Effector CD8-positive, alpha-beta T cell (primary cell): ENCODE results near the gene ZNF547.
A peak's percentile ranks its signal among the peaks of the same experiment; 100 is the strongest.
"Not testable (repeated sequence)": the region's sequence is repeated elsewhere in the genome, so short reads cannot be mapped to it uniquely, and the experiment has no call there.

Experiments used
- DNase-seq: peaks from one replicate; lab custom pipeline; 2025; lab: John Stamatoyannopoulos, UW

Gene ZNF547

DNA sequence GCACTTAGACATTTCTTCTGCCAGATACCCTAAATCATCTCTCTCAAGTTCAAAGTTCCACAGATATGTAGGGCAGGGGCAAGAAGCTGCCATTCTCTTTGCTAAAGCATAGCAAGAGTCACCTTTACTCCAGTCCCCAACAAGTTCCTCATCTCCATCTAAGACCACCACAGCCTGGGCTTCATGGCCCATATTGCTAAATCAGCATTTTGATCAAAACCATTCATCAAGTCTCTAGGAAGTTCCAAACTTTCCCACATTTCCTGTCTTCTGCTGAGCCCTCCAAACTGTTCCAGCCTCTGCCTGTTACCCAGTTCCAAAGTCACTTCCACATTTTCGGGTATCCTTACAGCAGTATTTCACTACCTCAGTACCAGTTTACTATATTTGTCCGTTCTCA is 11.3 kb downstream of the ZNF547 start:
- not testable (repeated sequence) for DNase-seq

DNA sequence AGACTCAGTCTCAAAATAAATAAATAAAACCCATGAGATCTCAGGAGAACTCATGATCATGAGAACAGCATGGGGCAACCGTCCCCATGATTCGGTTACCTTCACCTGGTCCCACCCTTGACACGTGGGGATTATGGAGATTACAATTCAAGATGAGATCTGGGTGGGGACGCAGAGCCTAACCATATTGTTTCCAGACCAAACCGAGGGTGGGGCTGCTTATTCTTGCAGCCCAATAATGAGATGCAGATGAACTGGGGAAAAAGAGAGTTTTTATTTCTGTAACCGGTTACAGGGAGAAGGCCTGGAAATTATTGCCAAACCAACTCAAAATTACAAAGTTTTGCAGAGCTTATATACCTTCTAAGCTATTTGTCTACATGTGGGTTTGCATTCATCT is 12.8 kb downstream of the ZNF547 start:
- DNase-seq: no peak

- no peak for DNase-seq
These were observed 14.3 kb downstream of the ZNF547 start for GRCh38 chr19:57377498-57378146.

DNA sequence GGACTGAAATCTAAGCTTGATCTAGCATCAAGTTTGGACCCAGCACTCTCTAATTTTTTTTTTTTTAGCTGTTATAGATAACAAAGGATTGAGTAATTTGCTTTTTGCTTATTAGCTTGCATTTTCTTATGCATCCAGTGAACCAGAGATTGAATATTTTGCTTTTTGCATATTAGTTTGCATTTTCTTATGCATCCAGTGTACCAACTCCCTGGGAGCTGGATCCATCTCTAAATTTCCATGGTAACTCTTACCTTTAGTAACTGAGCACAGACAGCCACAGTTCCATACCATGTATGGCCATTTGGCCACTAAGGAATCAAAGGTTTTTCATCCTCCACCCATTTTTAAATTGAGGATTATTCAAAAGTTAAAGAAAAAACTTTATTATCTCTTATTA is 17.6 kb downstream of the ZNF547 start:
- DNase-seq: no peak

GRCh38 chr19:57382806-57383488 is 19.6 kb downstream of the ZNF547 start:
- DNase-seq: no peak

DNA sequence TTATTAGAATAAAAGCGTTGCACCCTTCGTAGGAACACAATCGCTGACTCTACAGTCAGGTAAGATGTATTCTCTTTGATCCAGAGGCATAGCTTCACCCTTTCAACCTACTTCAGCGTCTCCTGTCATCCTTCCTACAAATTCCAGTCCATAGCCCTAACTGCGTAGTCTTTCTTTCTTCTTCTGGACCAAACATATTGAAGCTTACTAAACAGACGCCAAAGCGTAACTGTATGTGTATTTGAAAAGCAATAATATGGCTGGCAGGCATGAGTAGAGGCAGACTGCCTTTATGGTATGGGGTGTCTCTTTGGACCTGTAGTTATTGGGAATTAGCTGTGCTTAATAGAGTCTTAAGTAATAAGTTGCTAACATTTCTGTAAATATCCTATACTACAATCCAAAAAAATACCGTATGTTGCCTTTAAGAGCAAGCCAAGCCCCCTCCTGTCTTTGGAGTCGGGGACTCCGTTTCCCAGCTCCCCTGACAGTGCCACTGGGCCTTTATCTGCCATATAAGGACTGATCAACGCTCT is 25.9 kb downstream of the ZNF547 start:
- DNase-seq: no peak

DNA sequence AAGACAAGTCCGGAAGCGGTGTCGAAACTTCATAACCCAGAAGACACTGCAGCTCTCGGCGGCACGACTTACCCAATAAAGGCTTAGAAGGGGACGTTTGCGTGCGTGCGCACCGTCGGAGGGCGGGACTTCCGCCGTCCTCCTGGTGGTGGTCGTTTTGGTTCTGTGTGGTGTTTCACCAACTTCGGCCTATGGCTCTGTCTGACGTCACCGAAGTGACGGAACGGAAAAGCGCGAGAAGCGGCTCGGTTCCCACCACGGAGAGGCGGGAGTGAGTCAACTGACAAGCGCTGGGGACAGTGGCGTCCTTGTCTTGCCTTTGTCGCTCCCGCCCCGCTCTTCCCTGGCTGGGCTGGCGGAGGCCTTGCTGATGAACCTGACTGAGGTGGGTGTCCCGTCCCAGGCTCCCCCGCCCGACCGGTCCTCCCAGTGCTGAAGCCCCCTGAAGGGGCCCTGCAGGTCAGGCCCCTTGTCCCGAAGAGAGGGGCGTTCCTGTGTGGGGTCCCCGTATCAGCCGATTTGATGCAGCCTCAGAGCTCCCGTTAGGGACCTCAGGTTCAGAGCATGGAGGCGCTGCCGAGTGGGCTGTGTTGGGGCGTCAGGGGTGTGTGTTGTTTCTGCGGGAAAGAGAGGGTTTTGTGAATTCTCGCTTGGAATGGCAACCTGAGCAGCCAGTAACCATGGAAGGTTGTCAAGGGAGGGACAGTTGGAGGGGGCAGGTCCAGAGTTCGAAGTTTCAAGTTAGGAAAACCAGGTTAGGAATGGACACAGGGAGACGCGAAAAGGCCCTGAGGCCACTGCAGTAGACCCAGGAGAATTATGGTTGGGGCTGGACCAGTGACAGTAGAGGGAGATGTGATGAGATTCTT is 26.6 kb downstream of the ZNF547 start, which contains the start of gene ZNF548:
ZNF548 (plus strand) TSS at position 125 of the 869 bp plus-strand sequence; CDS start at position 371, 246 bp downstream.
- peak; percentile 97 for DNase-seq

- no peak for DNase-seq
These were observed 32.4 kb downstream of the ZNF547 start for GRCh38 chr19:57395710-57396109.

- DNase-seq: no peak
These were observed 35.5 kb downstream of the ZNF547 start for GRCh38 chr19:57398868-57399267.

DNA sequence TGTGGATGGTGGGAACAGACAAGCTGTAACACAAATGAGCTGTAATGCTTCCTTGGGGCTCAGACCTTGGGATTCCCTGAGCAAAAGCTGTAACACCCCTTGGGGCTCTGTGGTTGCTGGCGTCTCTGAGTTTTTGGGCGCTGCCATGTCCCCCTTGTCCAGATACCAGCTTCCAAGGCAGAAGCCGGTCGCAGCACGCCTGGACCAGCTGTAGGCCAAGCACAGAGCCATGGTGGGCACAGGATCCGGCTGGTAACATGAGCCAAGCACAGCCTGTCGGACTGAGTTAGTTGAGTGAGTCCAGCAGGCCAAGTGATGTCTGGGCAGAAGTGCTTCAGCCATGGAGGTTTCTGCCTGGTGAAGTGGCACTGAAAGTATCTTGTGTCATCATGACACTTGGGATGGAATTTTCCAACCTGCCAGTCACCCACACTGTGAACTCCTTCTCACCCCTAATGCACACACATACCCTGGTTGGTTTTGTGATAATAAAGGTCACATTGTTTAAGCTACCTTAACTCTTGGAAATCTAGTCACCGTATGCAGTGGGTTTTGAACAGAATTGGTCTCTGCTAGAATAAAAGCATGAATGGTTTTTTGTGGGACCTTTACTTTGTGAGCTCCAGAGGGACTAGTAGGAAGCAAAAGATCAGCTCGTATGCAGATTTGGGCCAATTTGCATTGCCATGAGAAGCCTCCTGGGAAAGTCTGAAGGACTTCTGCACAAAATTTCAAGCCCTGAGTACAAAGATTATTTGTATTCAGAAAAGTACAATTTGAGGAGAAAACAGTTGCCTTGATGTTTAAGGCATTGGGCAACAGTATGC is 40.6 kb downstream of the ZNF547 start:
- no peak for DNase-seq

DNA sequence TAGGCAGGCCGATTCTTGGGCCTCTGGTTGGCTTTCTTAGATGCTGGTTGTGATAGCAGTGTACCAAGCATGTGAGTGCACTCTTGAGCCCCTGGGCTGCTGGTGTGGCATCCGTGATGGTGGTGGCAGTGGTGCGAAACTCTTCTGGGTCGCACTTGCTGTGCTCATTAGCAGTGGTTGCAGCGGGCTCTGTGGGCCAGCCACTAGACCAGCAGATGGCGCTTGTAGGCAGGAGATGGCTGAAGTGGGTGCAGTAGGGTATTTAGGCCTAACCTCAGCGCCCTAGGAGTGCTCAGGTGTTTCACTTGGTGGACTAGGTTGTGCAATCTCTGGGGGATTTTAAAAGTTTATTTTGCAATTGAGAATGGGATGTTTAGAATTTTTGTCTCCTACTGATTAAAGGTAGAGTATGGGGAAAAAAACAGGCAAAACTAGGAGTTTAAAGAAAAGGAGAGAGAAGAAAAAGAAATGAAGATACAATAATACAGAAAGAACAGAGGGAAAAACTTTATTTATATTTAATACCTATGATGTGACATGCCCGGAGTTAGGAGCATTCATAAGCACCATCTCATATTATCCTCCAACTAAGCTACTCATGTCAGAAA is 43.3 kb downstream of the ZNF547 start:
- peak; percentile 51 for DNase-seq

DNA sequence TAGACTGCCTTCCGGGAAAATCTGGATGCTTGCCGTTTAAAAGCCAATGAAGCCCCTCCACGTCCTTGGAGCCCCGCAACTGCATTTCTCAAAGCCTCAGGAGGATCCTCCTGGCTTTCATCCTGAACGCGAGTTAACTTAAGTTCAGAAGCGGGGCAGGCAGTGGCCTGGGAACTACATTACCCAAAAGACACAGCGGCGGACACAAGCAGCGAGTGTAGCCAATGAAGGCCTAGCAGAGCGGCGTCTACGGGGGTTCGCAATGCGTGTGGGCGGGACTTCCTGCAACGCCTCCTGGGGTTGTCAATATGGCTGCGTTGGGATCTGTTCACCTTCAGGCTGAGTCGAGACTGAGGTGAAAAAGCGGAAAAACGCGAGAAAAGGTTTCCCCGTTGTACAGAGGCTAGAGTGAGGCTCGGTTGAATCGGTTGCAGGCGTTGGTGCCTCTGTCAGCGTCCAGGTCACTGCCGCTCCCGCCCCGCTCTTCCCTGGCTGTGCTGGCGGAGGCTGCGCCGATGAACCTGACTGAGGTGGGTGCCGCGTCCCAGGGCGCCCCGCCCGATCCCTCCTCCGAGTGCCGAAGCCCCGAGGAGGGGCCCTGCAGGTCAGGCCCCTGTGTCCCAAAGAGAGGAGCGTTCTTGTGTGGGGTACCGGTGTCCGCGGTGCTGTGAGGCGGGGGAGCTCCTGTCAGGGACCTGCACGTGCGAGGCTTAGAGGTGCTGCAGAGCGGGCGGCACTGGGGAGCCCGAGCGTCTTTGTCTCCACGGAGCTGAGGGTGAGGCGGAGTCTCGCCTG is 47.7 kb downstream of the ZNF547 start, which contains the start of gene ZNF17:
ZNF17 (plus strand) TSS at position 285 of the 795 bp plus-strand sequence. CDS start 2,455 bp downstream, outside the sequence.
- peak; percentile 83 for DNase-seq

DNA sequence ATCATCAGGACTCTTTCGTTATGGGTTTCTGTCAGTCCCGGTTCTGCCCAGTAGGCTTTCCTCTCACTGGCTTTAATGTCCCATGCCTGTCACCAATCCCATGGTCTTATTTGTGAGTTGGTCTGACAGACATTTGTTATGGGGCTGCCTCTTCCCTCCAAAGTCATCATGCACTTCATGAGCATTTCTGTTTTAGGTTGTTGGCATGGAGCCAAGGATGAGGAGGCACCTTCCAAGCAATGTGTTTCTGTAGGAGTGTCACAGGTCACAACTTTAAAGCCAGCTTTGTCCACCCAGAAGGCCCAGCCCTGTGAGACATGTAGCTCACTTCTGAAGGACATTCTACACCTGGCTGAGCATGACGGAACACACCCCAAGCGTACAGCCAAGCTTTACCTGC is 56.1 kb downstream of the ZNF547 start:
- no peak for DNase-seq

DNA sequence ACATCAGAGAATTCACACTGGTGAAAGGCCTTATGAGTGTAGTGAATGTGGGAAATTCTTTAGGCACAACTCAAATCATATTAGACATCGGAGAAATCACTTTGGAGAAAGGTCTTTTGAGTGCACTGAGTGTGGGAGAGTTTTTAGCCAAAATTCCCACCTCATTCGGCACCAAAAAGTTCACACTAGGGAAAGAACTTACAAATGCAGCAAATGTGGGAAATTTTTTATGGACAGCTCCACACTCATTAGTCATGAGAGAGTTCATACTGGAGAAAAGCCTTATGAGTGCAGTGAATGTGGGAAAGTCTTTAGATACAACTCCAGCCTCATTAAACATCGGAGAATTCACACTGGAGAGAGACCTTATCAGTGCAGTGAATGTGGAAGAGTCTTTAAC is 57.7 kb downstream of the ZNF547 start:
- DNase-seq: no peak
